Measurements from ENCODE around the gene HLA-DRB1.

- no peak for TF ChIP-seq POLR2AphosphoS5 (IDR thresholded peaks at IDR 0.05)
- TF ChIP-seq, protein P1, sequence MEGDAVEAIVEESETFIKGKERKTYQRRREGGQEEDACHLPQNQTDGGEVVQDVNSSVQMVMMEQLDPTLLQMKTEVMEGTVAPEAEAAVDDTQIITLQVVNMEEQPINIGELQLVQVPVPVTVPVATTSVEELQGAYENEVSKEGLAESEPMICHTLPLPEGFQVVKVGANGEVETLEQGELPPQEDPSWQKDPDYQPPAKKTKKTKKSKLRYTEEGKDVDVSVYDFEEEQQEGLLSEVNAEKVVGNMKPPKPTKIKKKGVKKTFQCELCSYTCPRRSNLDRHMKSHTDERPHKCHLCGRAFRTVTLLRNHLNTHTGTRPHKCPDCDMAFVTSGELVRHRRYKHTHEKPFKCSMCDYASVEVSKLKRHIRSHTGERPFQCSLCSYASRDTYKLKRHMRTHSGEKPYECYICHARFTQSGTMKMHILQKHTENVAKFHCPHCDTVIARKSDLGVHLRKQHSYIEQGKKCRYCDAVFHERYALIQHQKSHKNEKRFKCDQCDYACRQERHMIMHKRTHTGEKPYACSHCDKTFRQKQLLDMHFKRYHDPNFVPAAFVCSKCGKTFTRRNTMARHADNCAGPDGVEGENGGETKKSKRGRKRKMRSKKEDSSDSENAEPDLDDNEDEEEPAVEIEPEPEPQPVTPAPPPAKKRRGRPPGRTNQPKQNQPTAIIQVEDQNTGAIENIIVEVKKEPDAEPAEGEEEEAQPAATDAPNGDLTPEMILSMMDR (IDR thresholded peaks at IDR 0.05), result no peak
- no peak for TF ChIP-seq POLR2A (IDR thresholded peaks at IDR 0.05)
Measured at GRCh38 chr6:32607263-32607987, 17.8 kb upstream of the HLA-DRB1 start.
